Parathyroid adenoma (tissue), 2 donors: ENCODE results near the gene CARD16.
"Not testable (repeated sequence)": the region's sequence is repeated elsewhere in the genome, so short reads cannot be mapped to it uniquely, and the experiment has no call there.

Experiments used
- H2AFZ ChIP-seq: fragments of 300-600 bp; sonication (generic); one replicate; pipeline ENCODE4 v1.7.0; 2017; ENCODE audit warnings: antibody characterized with exemption, mild to moderate bottlenecking
- H3K27ac ChIP-seq: fragments of 300-600 bp; sonication (generic); one replicate; pipeline ENCODE4 v1.7.0; 2017
- H3K27me3 ChIP-seq: fragments of 300-600 bp; sonication (generic); one replicate; pipeline ENCODE4 v1.7.0; 2017; ENCODE audit warnings: low read length; ENCODE audit not compliant: control insufficient read depth, insufficient read depth
- H3K36me3 ChIP-seq: fragments of 300-600 bp; sonication (generic); one replicate; pipeline ENCODE4 v1.7.0; 2017; ENCODE audit warnings: low read length; ENCODE audit not compliant: control insufficient read depth, insufficient read depth
- H3K4me1 ChIP-seq: fragments of 300-600 bp; sonication (generic); one replicate; pipeline ENCODE4 v1.7.0; 2017; ENCODE audit warnings: control low read depth
- H3K4me2 ChIP-seq: fragments of 300-600 bp; sonication (generic); one replicate; pipeline ENCODE4 v1.7.0; 2017; ENCODE audit warnings: low read length
- H3K4me3 ChIP-seq: fragments of 300-600 bp; sonication (generic); one replicate; pipeline ENCODE4 v1.7.0; 2017; ENCODE audit warnings: low read depth, low read length
- H3K79me2 ChIP-seq: fragments of 300-600 bp; sonication (generic); one replicate; pipeline ENCODE4 v1.7.0; 2017; ENCODE audit warnings: control low read depth
- H3K9ac ChIP-seq: fragments of 300-600 bp; sonication (generic); one replicate; pipeline ENCODE4 v1.7.0; 2017; ENCODE audit warnings: mild to moderate bottlenecking
- H3K9me3 ChIP-seq: fragments of 300-600 bp; sonication (generic); one replicate; pipeline ENCODE4 v1.7.0; 2017; ENCODE audit warnings: low read length; ENCODE audit not compliant: control insufficient read depth
- TF ChIP-seq, protein P1 (sequence below): fragments of 300-600 bp; sonication (generic); IDR thresholded peaks from one replicate; pipeline ENCODE4 v1.7.0; 2017; ENCODE audit warnings: antibody characterized with exemption, mild to moderate bottlenecking
- donor health status: primary hyperparathyroidism.

CARD16 gene

DNA sequence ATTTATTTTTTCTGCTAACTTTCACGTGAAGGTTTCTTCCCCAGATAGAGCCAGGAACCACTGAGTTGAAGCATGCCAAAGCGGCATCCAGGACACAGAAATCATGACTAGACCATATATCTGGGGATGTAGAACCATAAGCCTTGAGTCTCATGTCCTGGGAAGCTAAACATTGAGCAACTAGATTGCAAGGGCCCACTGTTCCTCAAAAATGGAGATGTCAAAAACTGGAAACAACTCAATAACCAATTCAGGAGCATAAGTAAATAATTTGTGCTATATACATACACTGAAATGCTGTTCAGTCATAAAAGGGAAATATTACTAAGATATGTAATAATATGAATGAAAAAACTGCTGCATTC is 29.0 kb upstream of the CARD16 start:
- Histone ChIP-seq H2AFZ (no peak overlapping the region), H3K27me3 (no peaks in the 10 kb centered on the region), H3K79me2 (no peaks in the 10 kb centered on the region), H3K4me3 (no peak overlapping the region), H3K9ac (no peak overlapping the region), H3K36me3 (no peaks in the 10 kb centered on the region), H3K9me3 (no peaks in the 10 kb centered on the region), H3K4me2 (no peak overlapping the region), H3K4me1 (no peaks in the 10 kb centered on the region), H3K27ac (no peak overlapping the region)
- TF ChIP-seq, protein P1, sequence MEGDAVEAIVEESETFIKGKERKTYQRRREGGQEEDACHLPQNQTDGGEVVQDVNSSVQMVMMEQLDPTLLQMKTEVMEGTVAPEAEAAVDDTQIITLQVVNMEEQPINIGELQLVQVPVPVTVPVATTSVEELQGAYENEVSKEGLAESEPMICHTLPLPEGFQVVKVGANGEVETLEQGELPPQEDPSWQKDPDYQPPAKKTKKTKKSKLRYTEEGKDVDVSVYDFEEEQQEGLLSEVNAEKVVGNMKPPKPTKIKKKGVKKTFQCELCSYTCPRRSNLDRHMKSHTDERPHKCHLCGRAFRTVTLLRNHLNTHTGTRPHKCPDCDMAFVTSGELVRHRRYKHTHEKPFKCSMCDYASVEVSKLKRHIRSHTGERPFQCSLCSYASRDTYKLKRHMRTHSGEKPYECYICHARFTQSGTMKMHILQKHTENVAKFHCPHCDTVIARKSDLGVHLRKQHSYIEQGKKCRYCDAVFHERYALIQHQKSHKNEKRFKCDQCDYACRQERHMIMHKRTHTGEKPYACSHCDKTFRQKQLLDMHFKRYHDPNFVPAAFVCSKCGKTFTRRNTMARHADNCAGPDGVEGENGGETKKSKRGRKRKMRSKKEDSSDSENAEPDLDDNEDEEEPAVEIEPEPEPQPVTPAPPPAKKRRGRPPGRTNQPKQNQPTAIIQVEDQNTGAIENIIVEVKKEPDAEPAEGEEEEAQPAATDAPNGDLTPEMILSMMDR = no peak

- Histone ChIP-seq H3K27me3 (no peaks in the 10 kb centered on the region), H3K9me3 (no peaks in the 10 kb centered on the region), H3K4me1 (no peaks in the 10 kb centered on the region), H3K4me2 (no peak overlapping the region), H3K36me3 (no peaks in the 10 kb centered on the region), H3K4me3 (no peak overlapping the region), H3K79me2 (no peaks in the 10 kb centered on the region), H3K27ac (no peak overlapping the region), H2AFZ (no peak overlapping the region), H3K9ac (no peak overlapping the region)
- TF ChIP-seq, protein P1 = no peak
Measured at GRCh38 chr11:105073456-105074165, 28.5 kb upstream of the CARD16 start.

DNA sequence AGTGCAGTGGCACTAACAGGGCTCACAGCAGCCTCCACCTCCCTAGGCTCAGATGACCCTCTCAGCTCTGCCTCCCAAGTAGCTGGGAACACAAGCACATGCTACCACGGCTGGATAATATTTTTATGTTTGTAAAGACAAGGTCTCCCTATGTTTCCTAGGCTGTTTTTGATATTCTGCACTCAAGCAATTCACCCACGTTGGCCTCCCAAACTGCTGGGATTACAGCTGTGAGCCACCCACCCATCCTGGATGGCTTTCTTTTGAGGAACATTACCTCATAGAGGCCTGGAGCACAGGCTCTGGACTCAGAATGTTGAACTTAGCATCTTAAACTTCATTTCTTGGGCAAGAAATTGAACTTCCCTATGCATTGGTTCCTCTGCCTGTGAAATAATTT is 26.9 kb upstream of the CARD16 start:
- not testable (repeated sequence) for H2AFZ ChIP-seq, H3K4me2 ChIP-seq, H3K79me2 ChIP-seq, H3K9ac ChIP-seq, H3K9me3 ChIP-seq, H3K27me3 ChIP-seq, H3K27ac ChIP-seq, H3K4me1 ChIP-seq, H3K36me3 ChIP-seq, H3K4me3 ChIP-seq

- no peak overlapping the region for H2AFZ ChIP-seq
- no peaks in the 10 kb centered on the region for H3K79me2 ChIP-seq
- no peaks in the 10 kb centered on the region for H3K36me3 ChIP-seq
- H3K4me3 ChIP-seq = no peak overlapping the region
- no peak overlapping the region for H3K27ac ChIP-seq
- no peak overlapping the region for H3K9ac ChIP-seq
- no peaks in the 10 kb centered on the region for H3K9me3 ChIP-seq
- no peaks in the 10 kb centered on the region for H3K4me1 ChIP-seq
- H3K4me2 ChIP-seq = no peak overlapping the region
- TF ChIP-seq, protein P1 = no peak
- no peaks in the 10 kb centered on the region for H3K27me3 ChIP-seq
Measured at GRCh38 chr11:105071089-105071732, 26.1 kb upstream of the CARD16 start.

GRCh38 chr11:105070306-105070705 is 25.2 kb upstream of the CARD16 start:
- TF ChIP-seq, protein P1 = no peak

GRCh38 chr11:105069749-105070148 is 24.6 kb upstream of the CARD16 start:
- not testable (repeated sequence) for H3K27me3 ChIP-seq, H3K36me3 ChIP-seq, H3K4me1 ChIP-seq, H3K9ac ChIP-seq, H3K79me2 ChIP-seq, H3K9me3 ChIP-seq, H3K4me2 ChIP-seq, H3K4me3 ChIP-seq, H3K27ac ChIP-seq, H2AFZ ChIP-seq

More at GRCh38 chr11:105070306-105070705, 25.2 kb upstream of the CARD16 start:
- no peak overlapping the region for H3K27ac ChIP-seq
- H3K4me3 ChIP-seq = no peak overlapping the region
- H2AFZ ChIP-seq = no peak overlapping the region
- no peak overlapping the region for H3K9ac ChIP-seq
- H3K4me1 ChIP-seq = no peaks in the 10 kb centered on the region
- H3K4me2 ChIP-seq = no peak overlapping the region
- H3K79me2 ChIP-seq = no peaks in the 10 kb centered on the region
- no peaks in the 10 kb centered on the region for H3K9me3 ChIP-seq
- H3K27me3 ChIP-seq = no peaks in the 10 kb centered on the region
- no peaks in the 10 kb centered on the region for H3K36me3 ChIP-seq

DNA sequence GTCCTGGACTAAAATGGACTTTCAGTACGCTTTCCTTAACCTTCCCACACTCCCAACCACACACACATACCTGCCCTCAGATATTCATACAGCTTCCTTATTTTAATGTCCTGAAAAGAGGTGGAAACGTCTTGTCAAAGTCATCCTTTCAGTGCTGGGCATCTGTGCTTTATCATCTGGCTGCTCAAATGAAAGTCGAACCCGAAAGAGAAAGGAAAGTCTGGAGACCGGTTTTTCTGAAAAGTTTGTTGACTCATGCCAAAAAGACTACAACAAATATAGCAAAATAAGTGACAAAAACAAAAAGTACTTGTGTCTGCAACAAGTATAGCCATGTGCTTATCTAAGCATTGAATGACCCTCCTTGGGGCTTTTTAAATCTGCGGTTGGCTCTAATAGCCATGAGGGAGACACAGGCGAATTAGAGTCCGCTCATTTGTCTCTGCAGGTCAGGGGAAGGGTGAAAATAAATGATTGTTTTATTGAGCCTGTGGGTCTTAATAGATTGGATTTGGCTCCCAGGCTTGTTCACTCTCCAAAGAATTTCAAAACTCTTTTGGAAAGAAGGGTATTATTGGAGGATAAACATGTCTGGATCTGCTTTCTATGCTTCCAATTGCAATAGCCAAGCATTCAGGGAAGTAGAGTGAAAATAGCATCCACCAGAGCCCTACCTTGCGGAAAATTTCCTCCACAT is 18.3 kb upstream of the CARD16 start:
- H3K9ac ChIP-seq, H3K36me3 ChIP-seq, H3K4me1 ChIP-seq, H3K27me3 ChIP-seq, H2AFZ ChIP-seq, H3K27ac ChIP-seq, H3K4me2 ChIP-seq, H3K4me3 ChIP-seq, H3K79me2 ChIP-seq, H3K9me3 ChIP-seq: not testable (repeated sequence)
